Adrenal gland (tissue), 5 donors: ENCODE data around the gene EHMT1.

ENCODE experiments used
- CTCF ChIP-seq, 6 experiments: fragments of 450-650 bp in 4 of 6; fragments of 200-600 bp in 2 of 6; sonication (generic) in 1 of 6; IDR thresholded peaks; 1 replicate in 5 of 6; 2 replicates in 1 of 6; pipeline versions ENCODE4 v1.5.1 to v1.8.0; 2016 to 2021; ENCODE audit warnings: antibody characterized with exemption in 6 of 6, mild to moderate bottlenecking in 2 of 6, moderate library complexity in 1 of 6
- POLR2A ChIP-seq, 2 donors: fragments of 450-650 bp; IDR thresholded peaks; one replicate each; pipeline ENCODE4 v1.6.1; 2017; ENCODE audit warnings: antibody characterized with exemption in 2 of 2, mild to moderate bottlenecking in 2 of 2, moderate library complexity in 1 of 2
- donor health status: DM: no; HTN: no; CAD: no.

- no peak for TF ChIP-seq CTCF (IDR thresholded peaks at IDR 0.05)
- no peak for TF ChIP-seq POLR2A (IDR thresholded peaks at IDR 0.05)
Measured at GRCh38 chr9:137807721-137808703, 189.2 kb downstream of the EHMT1 start.
